ENCODE measurements around the gene RTP5. TPM values are rescaled to one million over a fixed set of nuclear protein-coding genes. Genes with fewer than 3 reads are reported as not detected.

Gene RTP5
- polyA plus RNA-seq, 1 of the 3 experiments (the other 2 are of a cell fraction), result not detected

DNA sequence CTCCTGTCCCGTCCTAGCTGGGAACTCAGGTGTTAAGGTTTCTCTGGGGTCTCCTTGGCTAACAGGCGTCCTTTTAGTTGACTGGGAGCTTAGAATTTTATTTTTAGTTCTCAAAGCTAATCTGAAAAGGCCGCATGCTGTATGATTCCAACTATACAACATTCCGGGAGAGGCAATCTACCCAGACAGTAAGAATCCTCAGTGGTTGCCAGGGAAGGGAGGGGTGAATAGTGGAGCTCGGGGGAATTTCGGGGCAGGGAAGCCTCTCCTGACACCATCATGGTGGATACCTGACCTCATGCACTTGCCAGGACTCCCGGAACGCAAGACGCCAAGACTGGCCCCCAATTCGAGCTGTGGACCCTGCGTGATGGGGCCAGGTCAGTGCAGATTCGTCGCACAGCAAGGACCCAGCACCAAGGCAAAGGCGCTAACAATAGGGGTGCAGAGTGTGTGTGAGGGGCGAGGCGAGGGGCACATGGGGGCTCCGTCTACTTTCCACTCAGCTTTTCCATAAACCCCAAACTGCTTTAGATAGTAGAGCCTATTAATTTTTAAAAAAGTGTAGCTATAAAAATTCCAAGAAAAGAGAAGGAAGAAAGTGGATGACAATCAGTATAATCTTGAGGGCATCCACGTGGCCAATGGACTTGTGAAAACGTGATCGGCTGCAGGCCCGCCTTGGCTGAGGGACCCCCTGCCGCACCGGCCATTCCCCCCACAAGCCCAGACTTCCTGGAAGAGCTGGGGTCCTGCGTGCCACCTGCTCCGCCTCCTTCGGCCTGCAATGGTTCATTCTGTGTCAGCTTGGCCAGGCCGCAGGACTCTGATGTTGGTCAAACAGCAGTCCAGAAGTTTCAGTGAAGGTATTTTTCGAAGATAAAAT lies 28.1 kb upstream of the RTP5 start:
- no peak for DNase-seq

GRCh38 chr2:241842067-241842415 lies 27.5 kb upstream of the RTP5 start:
- no peak for DNase-seq
- Histone ChIP-seq H3K4me3 (ENCODE audit: low read depth in 2 of 2, low read length in 1 of 2) (no peak overlapping the region), H3K9ac (no peak overlapping the region), H3K4me1 (ENCODE audit: control insufficient read depth in 1 of 2, insufficient read depth in 2 of 2, low read depth in 1 of 2, low read length in 1 of 2) (no peaks in the 10 kb centered on the region; a peak in 1 of 4 replicates), H3K27me3 (ENCODE audit: insufficient read depth) (no peaks in the 10 kb centered on the region), H3K79me2 (ENCODE audit: insufficient read depth) (no peaks in the 10 kb centered on the region), H3K36me3 (replicated peaks in 1 of 2; ENCODE audit: control insufficient read depth in 1 of 2, insufficient read depth in 2 of 2, low read length in 1 of 2) (no peaks in the 10 kb centered on the region), H2AFZ (ENCODE audit: low read depth) (no peak overlapping the region), H3K4me2 (no peak overlapping the region), H3K9me3 (no peaks in the 10 kb centered on the region), H3K27ac (ENCODE audit: low read depth in 2 of 2, low read length in 1 of 2) (no peak overlapping the region), H3K9me2 (no peaks in the 10 kb centered on the region), H3F3A (replicated peaks; ENCODE audit: insufficient read depth) (no peaks in the 10 kb centered on the region), H4K20me1 (ENCODE audit: insufficient read depth) (no peaks in the 10 kb centered on the region)
- TF ChIP-seq GABPA (IDR thresholded peaks at IDR 0.05; ENCODE audit: low read depth) (no peak), RFX5 (IDR thresholded peaks at IDR 0.05; ENCODE audit: low read length) (no peak), ELF1 (IDR thresholded peaks at IDR 0.05) (no peak), POLR2AphosphoS5 (IDR thresholded peaks at IDR 0.05; ENCODE audit: low read depth, low read length) (no peak), RCOR1 (IDR thresholded peaks at IDR 0.05; ENCODE audit: low read length) (no peak), NFIC (IDR thresholded peaks at IDR 0.05; ENCODE audit: borderline replicate concordance) (no peak), SMC3 (IDR thresholded peaks at IDR 0.05; ENCODE audit: low read depth, low read length) (no peak)
- TF ChIP-seq, protein P1, sequence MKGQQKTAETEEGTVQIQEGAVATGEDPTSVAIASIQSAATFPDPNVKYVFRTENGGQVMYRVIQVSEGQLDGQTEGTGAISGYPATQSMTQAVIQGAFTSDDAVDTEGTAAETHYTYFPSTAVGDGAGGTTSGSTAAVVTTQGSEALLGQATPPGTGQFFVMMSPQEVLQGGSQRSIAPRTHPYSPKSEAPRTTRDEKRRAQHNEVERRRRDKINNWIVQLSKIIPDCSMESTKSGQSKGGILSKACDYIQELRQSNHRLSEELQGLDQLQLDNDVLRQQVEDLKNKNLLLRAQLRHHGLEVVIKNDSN (IDR thresholded peaks at IDR 0.05; ENCODE audit: borderline replicate concordance, low read depth), result no peak
- TF ChIP-seq, protein P2, sequence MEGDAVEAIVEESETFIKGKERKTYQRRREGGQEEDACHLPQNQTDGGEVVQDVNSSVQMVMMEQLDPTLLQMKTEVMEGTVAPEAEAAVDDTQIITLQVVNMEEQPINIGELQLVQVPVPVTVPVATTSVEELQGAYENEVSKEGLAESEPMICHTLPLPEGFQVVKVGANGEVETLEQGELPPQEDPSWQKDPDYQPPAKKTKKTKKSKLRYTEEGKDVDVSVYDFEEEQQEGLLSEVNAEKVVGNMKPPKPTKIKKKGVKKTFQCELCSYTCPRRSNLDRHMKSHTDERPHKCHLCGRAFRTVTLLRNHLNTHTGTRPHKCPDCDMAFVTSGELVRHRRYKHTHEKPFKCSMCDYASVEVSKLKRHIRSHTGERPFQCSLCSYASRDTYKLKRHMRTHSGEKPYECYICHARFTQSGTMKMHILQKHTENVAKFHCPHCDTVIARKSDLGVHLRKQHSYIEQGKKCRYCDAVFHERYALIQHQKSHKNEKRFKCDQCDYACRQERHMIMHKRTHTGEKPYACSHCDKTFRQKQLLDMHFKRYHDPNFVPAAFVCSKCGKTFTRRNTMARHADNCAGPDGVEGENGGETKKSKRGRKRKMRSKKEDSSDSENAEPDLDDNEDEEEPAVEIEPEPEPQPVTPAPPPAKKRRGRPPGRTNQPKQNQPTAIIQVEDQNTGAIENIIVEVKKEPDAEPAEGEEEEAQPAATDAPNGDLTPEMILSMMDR (IDR thresholded peaks at IDR 0.05), result no peak
- 91% methylated on average over 11 of the region's 11 CpGs for WGBS (ENCODE audit: low lambda C conversion rate)
- POLR2A ChIA-PET, result no interaction called here
- CTCF ChIA-PET, result interaction anchor here (1.2 to 1.5 kb wide), 3 partner anchors 16 to 177 kb away, joined by 3 to 4 read pairs (median 3); no protein-coding TSS in a partner anchor

More for the DNA sequence above, 28.1 kb upstream of the RTP5 start:
- POLR2A ChIA-PET, result interaction anchor here (1.2 kb wide), 1 partner anchor 12 kb away, joined by 3 read pairs; no protein-coding TSS in a partner anchor
- no peak overlapping the region for H3K27ac ChIP-seq (ENCODE audit: low read depth in 2 of 2, low read length in 1 of 2)
- CTCF ChIA-PET, result interaction anchor here (0.6 to 1.6 kb wide), 5 partner anchors 16 to 176 kb away, joined by 3 to 4 read pairs (median 3); no protein-coding TSS in a partner anchor
- no peak overlapping the region for H3K9ac ChIP-seq
- no peaks in the 10 kb centered on the region for H3K79me2 ChIP-seq (ENCODE audit: insufficient read depth)
- H3K4me3 ChIP-seq (ENCODE audit: low read depth in 2 of 2, low read length in 1 of 2), result no peak overlapping the region
- no peaks in the 10 kb centered on the region; a peak in 1 of 4 replicates for H3K4me1 ChIP-seq (ENCODE audit: control insufficient read depth in 1 of 2, insufficient read depth in 2 of 2, low read depth in 1 of 2, low read length in 1 of 2)
- H3K9me2 ChIP-seq, result no peaks in the 10 kb centered on the region
- H3K27me3 ChIP-seq (ENCODE audit: insufficient read depth), result no peaks in the 10 kb centered on the region
- no peaks in the 10 kb centered on the region for H3K36me3 ChIP-seq (replicated peaks in 1 of 2; ENCODE audit: control insufficient read depth in 1 of 2, insufficient read depth in 2 of 2, low read length in 1 of 2)
- H3K4me2 ChIP-seq, result no peak overlapping the region
- TF ChIP-seq GATA2 (CRISPR knock-in tag; IDR thresholded peaks at IDR 0.05) (no peak), YY1 (IDR thresholded peaks at IDR 0.05; ENCODE audit: low read depth) (no peak), TCF12 (IDR thresholded peaks at IDR 0.05) (no peak), CHD2 (IDR thresholded peaks at IDR 0.05; ENCODE audit: low read length, partially characterized antibody) (no peak), JUND (IDR thresholded peaks at IDR 0.05) (no peak), USF2 (IDR thresholded peaks at IDR 0.05; ENCODE audit: borderline replicate concordance, low read depth, low read length) (no peak), TEAD4 (IDR thresholded peaks at IDR 0.05; ENCODE audit: borderline replicate concordance, insufficient read depth) (no peak), PBX3 (IDR thresholded peaks at IDR 0.05) (no peak), MXI1 (IDR thresholded peaks at IDR 0.05; ENCODE audit: low read depth, low read length) (no peak)
- no peaks in the 10 kb centered on the region for H4K20me1 ChIP-seq (ENCODE audit: insufficient read depth)
- no peak overlapping the region for H2AFZ ChIP-seq (ENCODE audit: low read depth)
- no peaks in the 10 kb centered on the region for H3K9me3 ChIP-seq
- 86% methylated on average over 28 of the region's 28 CpGs for WGBS (ENCODE audit: low lambda C conversion rate)
- no peaks in the 10 kb centered on the region for H3F3A ChIP-seq (replicated peaks; ENCODE audit: insufficient read depth)
